Fibroblast of lung (primary cell): ENCODE measurements around the gene TYRO3. TPM values are rescaled to one million over a fixed set of nuclear protein-coding genes. Genes with fewer than 3 reads are reported as not detected.

Experiments
- DNase-seq, 2 donors: peaks; one replicate each; pipeline versions ENCODE4 v3.0.0 to v3.0.0-alpha.2; 2010; ENCODE audit warnings: low read depth in 2 of 2
- H2AFZ ChIP-seq: 2 replicates; pipeline ENCODE4 v1.5.1; 2012; ENCODE audit warnings: low read length, control low read depth, inconsistent platforms
- H3K27ac ChIP-seq: 2 replicates; pipeline ENCODE4 v1.5.1; 2011; ENCODE audit warnings: low read length, control low read depth; ENCODE audit not compliant: insufficient read depth
- H3K27me3 ChIP-seq: 2 replicates; pipeline ENCODE4 v1.5.1; 2011; ENCODE audit warnings: mild to moderate bottlenecking, low read length; ENCODE audit not compliant: control insufficient read depth, insufficient read depth
- H3K36me3 ChIP-seq: 2 replicates; pipeline ENCODE4 v1.5.1; 2011; ENCODE audit warnings: low read length; ENCODE audit not compliant: control insufficient read depth, insufficient read depth
- H3K4me1 ChIP-seq: 2 replicates; pipeline ENCODE4 v1.5.1; 2011; ENCODE audit warnings: low read length; ENCODE audit not compliant: control insufficient read depth, insufficient read depth; ENCODE audit errors: extremely low read depth
- H3K4me2 ChIP-seq: 2 replicates; pipeline ENCODE4 v1.5.1; 2011; ENCODE audit warnings: low read length, control low read depth; ENCODE audit not compliant: insufficient read depth; ENCODE audit errors: extremely low read depth
- H3K4me3 ChIP-seq, 4 experiments: fragments of 200-600 bp in 1 of 4; sonication (generic) in 1 of 4; replicated peaks in 1 of 4; 2 replicates each; pipeline ENCODE4 v1.5.1; 2011 to 2016; ENCODE audit warnings: low read length in 4 of 4, low read depth in 3 of 4, mild to moderate bottlenecking in 3 of 4, control low read depth in 2 of 4, inconsistent platforms in 1 of 4, mixed read lengths in 1 of 4; ENCODE audit not compliant: insufficient read depth in 1 of 4; ENCODE audit errors: control extremely low read depth in 1 of 4
- H3K79me2 ChIP-seq: 2 replicates; pipeline ENCODE4 v1.5.1; 2012; ENCODE audit warnings: mild to moderate bottlenecking, low read length, inconsistent platforms; ENCODE audit not compliant: control insufficient read depth, insufficient read depth
- H3K9ac ChIP-seq: 2 replicates; pipeline ENCODE4 v1.5.1; 2011; ENCODE audit warnings: mild to moderate bottlenecking, low read length, control low read depth; ENCODE audit not compliant: insufficient read depth
- H3K9me3 ChIP-seq: 2 replicates; pipeline ENCODE4 v1.5.1; 2012; ENCODE audit warnings: low read depth, low read length; ENCODE audit not compliant: control insufficient read depth, insufficient read depth
- H4K20me1 ChIP-seq: 2 replicates; pipeline ENCODE4 v1.5.1; 2011; ENCODE audit warnings: low read length; ENCODE audit not compliant: control insufficient read depth, insufficient read depth; ENCODE audit errors: extremely low read depth
- EZH2 ChIP-seq: IDR thresholded peaks from 2 replicates; pipeline ENCODE4 v1.5.1; 2012; ENCODE audit warnings: low read length, control low read depth, mild to moderate bottlenecking; ENCODE audit errors: missing control alignments
- polyA plus RNA-seq, 2 donors: library from polyadenylated mRNA; depleted of rRNA in 1 of 2; stranded (reverse) in 1 of 2; unstranded in 1 of 2; fragments of >200 nt; gene quantifications; 2 replicates each; pipeline ENCODE4 v1.2.1, GENCODE V29; 2011 to 2012; ENCODE audit warnings: missing spikeins in 1 of 2
- total RNA-seq: library from RNA; depleted of rRNA; stranded (reverse); fragments of >200 nt; gene quantifications from 2 replicates; pipeline ENCODE4 v1.2.1, GENCODE V29; 2014
- TF ChIP-seq, protein P1 (sequence below), 2 donors: IDR thresholded peaks in 1 of 2; conservative IDR thresholded peaks in 1 of 2; 1 replicate in 1 of 2; 2 replicates in 1 of 2; pipeline ENCODE4 v1.5.1; 2011 to 2012; ENCODE audit warnings: low read length in 2 of 2, control low read depth in 1 of 2, inconsistent platforms in 1 of 2, low read depth in 1 of 2, mild to moderate bottlenecking in 1 of 2

Gene TYRO3
- total and polyA plus RNA-seq, 2 donors (not counting 1 experiment from before 2014, with no cell fraction given): 9.2 to 14.9 TPM

DNA sequence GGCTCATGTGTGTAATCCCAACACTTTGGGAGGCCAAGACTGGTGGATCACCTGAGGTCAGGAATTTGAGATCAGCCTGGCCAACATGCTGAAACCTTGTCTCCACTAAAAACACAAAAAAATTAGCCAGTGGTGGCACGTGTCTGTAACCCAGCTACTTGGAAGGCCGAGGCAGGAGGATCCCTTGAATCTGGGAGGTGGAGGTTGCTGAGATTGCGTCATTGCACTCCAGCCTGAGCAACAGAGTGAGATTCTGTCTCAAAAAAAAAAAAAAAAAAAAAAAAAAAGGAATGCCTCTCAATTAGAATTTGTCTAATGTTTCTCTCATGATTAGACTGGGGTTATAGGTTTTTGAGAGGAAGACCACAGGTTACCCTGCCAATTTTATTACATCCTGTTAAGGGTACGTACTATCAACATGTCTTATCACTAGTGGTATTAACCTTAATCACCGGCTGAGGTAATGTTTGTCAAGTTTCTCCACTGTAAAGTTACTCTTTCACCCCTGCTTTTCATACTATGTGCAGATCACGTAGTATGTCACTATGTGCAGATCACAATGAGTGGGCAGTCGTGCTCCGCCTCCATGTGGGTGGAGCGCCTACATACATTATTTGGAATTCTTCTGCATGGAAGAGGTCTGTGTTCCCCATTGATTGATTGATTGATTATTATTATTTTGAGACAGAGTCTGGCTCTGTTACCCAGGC lies 8.8 kb upstream of the TYRO3 start:
- no peaks in the 10 kb centered on the region for H4K20me1 ChIP-seq
- H3K27me3 ChIP-seq: no peaks in the 10 kb centered on the region
- no peak overlapping the region for H3K27ac ChIP-seq
- H3K4me2 ChIP-seq: no peak overlapping the region
- H3K79me2 ChIP-seq: no peaks in the 10 kb centered on the region
- TF ChIP-seq EZH2: no peak
- TF ChIP-seq, protein P1, sequence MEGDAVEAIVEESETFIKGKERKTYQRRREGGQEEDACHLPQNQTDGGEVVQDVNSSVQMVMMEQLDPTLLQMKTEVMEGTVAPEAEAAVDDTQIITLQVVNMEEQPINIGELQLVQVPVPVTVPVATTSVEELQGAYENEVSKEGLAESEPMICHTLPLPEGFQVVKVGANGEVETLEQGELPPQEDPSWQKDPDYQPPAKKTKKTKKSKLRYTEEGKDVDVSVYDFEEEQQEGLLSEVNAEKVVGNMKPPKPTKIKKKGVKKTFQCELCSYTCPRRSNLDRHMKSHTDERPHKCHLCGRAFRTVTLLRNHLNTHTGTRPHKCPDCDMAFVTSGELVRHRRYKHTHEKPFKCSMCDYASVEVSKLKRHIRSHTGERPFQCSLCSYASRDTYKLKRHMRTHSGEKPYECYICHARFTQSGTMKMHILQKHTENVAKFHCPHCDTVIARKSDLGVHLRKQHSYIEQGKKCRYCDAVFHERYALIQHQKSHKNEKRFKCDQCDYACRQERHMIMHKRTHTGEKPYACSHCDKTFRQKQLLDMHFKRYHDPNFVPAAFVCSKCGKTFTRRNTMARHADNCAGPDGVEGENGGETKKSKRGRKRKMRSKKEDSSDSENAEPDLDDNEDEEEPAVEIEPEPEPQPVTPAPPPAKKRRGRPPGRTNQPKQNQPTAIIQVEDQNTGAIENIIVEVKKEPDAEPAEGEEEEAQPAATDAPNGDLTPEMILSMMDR (conservative IDR thresholded peaks at IDR 0.05 in 1 of 2, IDR thresholded peaks at IDR 0.05 in 1 of 2; ENCODE audit: low read depth in 1 of 2, low read length in 2 of 2): no peak
- H3K4me1 ChIP-seq: no peaks in the 10 kb centered on the region
- H3K9ac ChIP-seq: no peak overlapping the region
- no peaks in the 10 kb centered on the region for H3K36me3 ChIP-seq
- DNase-seq: no peak
- H3K9me3 ChIP-seq: no peaks in the 10 kb centered on the region
- H2AFZ ChIP-seq: no peak overlapping the region
- H3K4me3 ChIP-seq: no peak overlapping the region

DNA sequence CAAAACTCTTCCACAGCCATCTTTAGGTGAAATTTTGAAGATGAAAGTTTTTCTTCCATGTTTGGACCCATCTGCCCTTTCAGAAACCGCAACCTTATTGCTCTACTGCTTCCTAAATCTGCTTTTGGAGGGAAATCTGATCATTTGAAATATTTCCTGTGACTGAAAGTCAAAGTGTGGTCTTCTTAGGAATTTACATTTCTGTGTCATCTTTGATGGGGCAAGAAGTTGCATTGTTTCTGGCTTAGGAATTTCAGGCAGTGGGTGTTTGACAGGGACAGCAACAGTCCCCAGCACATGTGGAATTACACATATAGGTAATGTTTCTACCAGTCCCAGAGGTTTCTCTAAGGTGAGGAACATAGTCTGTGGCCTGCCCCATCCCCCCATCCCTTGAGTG lies 5.3 kb upstream of the TYRO3 start:
- Histone ChIP-seq H3K4me2 (no peak overlapping the region), H3K36me3 (no peaks in the 10 kb centered on the region)
- no peak for DNase-seq

DNA sequence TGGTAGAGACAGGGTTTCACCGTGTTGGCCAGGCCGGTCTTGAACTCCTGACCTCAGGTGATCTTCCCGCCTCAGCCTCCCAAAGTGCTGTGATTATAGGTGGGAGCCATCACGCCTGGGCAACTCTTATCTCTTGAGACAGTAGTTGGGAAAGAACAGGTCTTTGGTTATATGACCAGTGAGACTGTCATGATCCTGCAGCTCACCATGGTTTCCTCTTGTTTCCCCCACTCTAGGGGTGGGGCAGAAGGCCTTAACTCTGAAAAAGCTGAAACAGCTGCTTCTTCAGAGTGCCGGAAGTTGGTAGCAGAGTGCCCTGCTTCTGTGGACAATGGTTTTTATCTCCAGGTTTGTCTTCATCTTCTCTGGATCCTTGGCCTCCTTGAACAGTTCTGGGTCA lies 4.7 kb upstream of the TYRO3 start:
- Histone ChIP-seq H3K9ac (no peak overlapping the region), H3K4me1 (peaks cover 3% of the 10 kb centered on the region), H2AFZ (no peak overlapping the region), H3K36me3 (no peaks in the 10 kb centered on the region), H3K9me3 (no peaks in the 10 kb centered on the region), H3K4me3 (no peak overlapping the region), H3K79me2 (no peaks in the 10 kb centered on the region), H3K4me2 (no peak overlapping the region), H3K27ac (no peak overlapping the region), H4K20me1 (no peaks in the 10 kb centered on the region), H3K27me3 (no peaks in the 10 kb centered on the region)
- DNase-seq: no peak
- TF ChIP-seq EZH2: no peak
- TF ChIP-seq, protein P1 (conservative IDR thresholded peaks at IDR 0.05 in 1 of 2, IDR thresholded peaks at IDR 0.05 in 1 of 2; ENCODE audit: low read depth in 1 of 2, low read length in 2 of 2): no peak

More for the DNA sequence above, 5.3 kb upstream of the TYRO3 start:
- no peak overlapping the region for H2AFZ ChIP-seq
- no peaks in the 10 kb centered on the region for H3K27me3 ChIP-seq
- H3K9ac ChIP-seq: no peak overlapping the region
- no peak overlapping the region for H3K27ac ChIP-seq
- H3K79me2 ChIP-seq: no peaks in the 10 kb centered on the region
- no peaks in the 10 kb centered on the region for H4K20me1 ChIP-seq
- H3K4me1 ChIP-seq: peaks cover 3% of the 10 kb centered on the region
- H3K4me3 ChIP-seq: no peak overlapping the region
- no peak for TF ChIP-seq EZH2
- TF ChIP-seq, protein P1 (conservative IDR thresholded peaks at IDR 0.05 in 1 of 2, IDR thresholded peaks at IDR 0.05 in 1 of 2; ENCODE audit: low read depth in 1 of 2, low read length in 2 of 2): no peak
- no peaks in the 10 kb centered on the region for H3K9me3 ChIP-seq
